Measurements from ENCODE around the gene TH. TPM values are rescaled to one million over a fixed set of nuclear protein-coding genes. Genes with fewer than 3 reads are reported as not detected.
"Not testable (repeated sequence)": the region's sequence is repeated elsewhere in the genome, so short reads cannot be mapped to it uniquely, and the experiment has no call there.

TH gene
- total RNA-seq, 4 donors from 2014 or later: 0.36 to 0.84 TPM; not detected in 2

GRCh38 chr11:2127482-2128129 lies 44.0 kb downstream of the TH start:
- no peak overlapping the region for H3K4me3 ChIP-seq (ENCODE audit: low read depth, poor library complexity, severe bottlenecking)
- no peak for DNase-seq (ENCODE audit: low spot score in 2 of 2)
- intact Hi-C loops (cut with DNase I; ENCODE audit: low total_unique reads): no loop called here
- whole genome bisulfite sequencing, 2 donors: 73 to 79% methylated on average over 8 of the region's 8 CpGs
- TF ChIP-seq CTCF (IDR thresholded peaks at IDR 0.05) (no peak), POLR2A (IDR thresholded peaks at IDR 0.05) (no peak)

GRCh38 chr11:2126520-2127085 lies 45.0 kb downstream of the TH start:
- no peak for DNase-seq (ENCODE audit: low spot score in 2 of 2)
- intact Hi-C loops (cut with DNase I; ENCODE audit: low total_unique reads): no loop called here
- no peak for TF ChIP-seq CTCF (IDR thresholded peaks at IDR 0.05)
- no peak for TF ChIP-seq POLR2A (IDR thresholded peaks at IDR 0.05)
- WGBS, 2 donors: 82 to 92% methylated on average over 2 of the region's 2 CpGs
- no peak overlapping the region for H3K4me3 ChIP-seq (ENCODE audit: low read depth, poor library complexity, severe bottlenecking)

GRCh38 chr11:2124736-2125484 lies 46.7 kb downstream of the TH start:
- intact Hi-C loops (cut with DNase I; ENCODE audit: low total_unique reads); DNase-seq (ENCODE audit: low spot score in 2 of 2); H3K4me3 ChIP-seq (ENCODE audit: low read depth, poor library complexity, severe bottlenecking): not testable (repeated sequence)
- WGBS, 2 donors: 87 to 91% methylated on average over 10 of the region's 10 CpGs

GRCh38 chr11:2123628-2123960 lies 48.0 kb downstream of the TH start:
- TF ChIP-seq CTCF (IDR thresholded peaks at IDR 0.05): no peak
- no peak for TF ChIP-seq POLR2A (IDR thresholded peaks at IDR 0.05)
- intact Hi-C loops (cut with DNase I; ENCODE audit: low total_unique reads): no loop called here
- H3K4me3 ChIP-seq (ENCODE audit: low read depth, poor library complexity, severe bottlenecking): no peak overlapping the region
- DNase-seq (ENCODE audit: low spot score in 2 of 2): no peak
- 87 to 89% methylated on average over 5 to 7 of the region's 7 CpGs for WGBS, 2 donors

GRCh38 chr11:2122907-2123627 lies 48.5 kb downstream of the TH start:
- intact Hi-C loops (cut with DNase I; ENCODE audit: low total_unique reads): no loop called here
- TF ChIP-seq CTCF (IDR thresholded peaks at IDR 0.05): no peak
- TF ChIP-seq POLR2A (IDR thresholded peaks at IDR 0.05): no peak

More at GRCh38 chr11:2122907-2123627, 48.5 kb downstream of the TH start:
- no peak for DNase-seq (ENCODE audit: low spot score in 2 of 2)
- H3K4me3 ChIP-seq (ENCODE audit: low read depth, poor library complexity, severe bottlenecking): no peak overlapping the region
- 71 to 81% methylated on average over 11 to 12 of the region's 13 CpGs for WGBS, 2 donors
